Stimulated activated CD4-positive, alpha-beta T cell treated with anti-CD3 and anti-CD28 coated beads, Interleukin-2, amount 100 ng/mL, for 48 hours (primary cell): ENCODE measurements around the gene TMEM115.

Experiments used
- DNase-seq, 2 donors: peaks; one replicate each; pipeline ENCODE4 v3.0.0-alpha.2; 2020

TMEM115 gene

GRCh38 chr3:50330330-50330729 lies 29.0 kb downstream of the TMEM115 start:
- DNase-seq: no peak

- peak; percentile 92 for DNase-seq
Measured at GRCh38 chr3:50327943-50328691, 31.2 kb downstream of the TMEM115 start, which contains the start of gene TUSC2. Gene TUSC2, minus strand, starts transcription at chr3:50328223. Its CDS starts 124 bp downstream, at chr3:50328099.

DNA sequence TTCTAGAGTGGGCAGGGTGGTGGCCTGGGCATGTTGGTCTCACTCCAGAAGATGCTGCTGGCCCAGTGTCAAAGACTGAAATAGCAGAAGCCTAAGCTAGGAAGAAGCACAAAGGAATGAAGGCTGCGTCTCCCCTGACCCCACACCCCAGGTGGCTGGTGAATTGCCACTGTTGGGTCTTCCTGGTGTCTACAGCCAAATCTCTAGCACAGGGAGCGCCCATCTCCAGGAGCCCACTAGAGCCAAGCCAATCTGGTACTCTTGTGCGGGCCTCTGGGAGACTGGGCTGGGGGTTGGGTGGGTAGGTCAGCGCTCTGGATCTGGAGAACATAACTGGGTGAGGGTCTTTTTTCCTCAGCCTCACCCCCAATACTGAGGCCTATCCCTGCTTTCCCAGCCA lies 32.2 kb downstream of the TMEM115 start:
- no peak for DNase-seq

DNA sequence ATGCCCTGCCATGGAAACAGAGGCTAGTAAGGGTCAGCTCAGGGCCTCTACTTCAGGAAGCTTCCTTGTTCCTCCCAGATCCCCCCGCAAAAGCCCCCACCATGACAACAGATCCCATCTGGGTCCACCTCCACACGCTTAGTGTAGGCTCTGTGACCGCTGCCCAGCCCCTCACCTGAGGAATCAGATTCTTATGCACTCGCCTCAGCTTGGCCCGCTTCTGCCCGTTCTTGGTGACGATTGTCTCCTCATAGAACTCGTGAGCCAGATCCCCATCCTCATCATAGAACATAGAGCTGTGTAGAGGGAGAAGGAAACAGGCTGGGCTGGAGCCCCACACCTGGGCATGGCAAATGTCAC lies 33.2 kb downstream of the TMEM115 start:
- DNase-seq: no peak

- DNase-seq: no peak
Measured at GRCh38 chr3:50325497-50326181, 33.7 kb downstream of the TMEM115 start.

- DNase-seq: no peak
Measured at GRCh38 chr3:50325113-50325480, 34.2 kb downstream of the TMEM115 start.

GRCh38 chr3:50324351-50325112 lies 34.8 kb downstream of the TMEM115 start:
- DNase-seq: peak; percentile 61

- no peak for DNase-seq
Measured at GRCh38 chr3:50323614-50324199, 35.6 kb downstream of the TMEM115 start.

DNA sequence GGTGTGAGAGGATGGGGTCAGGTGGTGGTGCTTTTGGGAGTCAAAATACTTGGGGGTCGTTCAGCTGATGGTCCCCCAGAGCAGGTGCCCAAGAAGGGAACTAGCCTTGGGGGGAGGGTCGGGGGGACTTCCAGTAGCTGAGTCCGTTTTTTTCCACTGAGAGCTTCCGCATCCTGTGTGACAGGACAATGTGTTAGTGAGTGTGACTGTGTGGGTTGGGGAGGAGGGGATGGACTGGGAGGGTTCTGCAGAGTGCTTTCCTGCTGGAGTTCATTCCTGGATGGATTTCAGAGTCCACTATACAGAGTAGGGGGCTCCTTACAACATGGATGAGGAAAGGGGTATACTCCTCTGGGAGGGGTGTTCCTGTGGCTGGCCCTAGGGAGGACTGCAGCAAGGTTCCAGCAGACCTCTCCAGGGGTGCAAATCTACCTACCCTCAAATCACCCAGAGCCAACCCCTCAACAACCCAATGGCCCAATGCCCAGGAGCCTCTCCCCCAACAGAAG lies 36.2 kb downstream of the TMEM115 start:
- DNase-seq: no peak

- DNase-seq: no peak
Measured at GRCh38 chr3:50322386-50323091, 36.8 kb downstream of the TMEM115 start, which contains the start of gene HYAL2. Gene HYAL2, minus strand, starts transcription at chr3:50322745. Its CDS starts 2,256 bp downstream, at chr3:50320489.

GRCh38 chr3:50322115-50322385 lies 37.3 kb downstream of the TMEM115 start:
- no peak for DNase-seq

- DNase-seq: peak; percentile 75 to 76
Measured at GRCh38 chr3:50321336-50322114, 37.8 kb downstream of the TMEM115 start.

DNA sequence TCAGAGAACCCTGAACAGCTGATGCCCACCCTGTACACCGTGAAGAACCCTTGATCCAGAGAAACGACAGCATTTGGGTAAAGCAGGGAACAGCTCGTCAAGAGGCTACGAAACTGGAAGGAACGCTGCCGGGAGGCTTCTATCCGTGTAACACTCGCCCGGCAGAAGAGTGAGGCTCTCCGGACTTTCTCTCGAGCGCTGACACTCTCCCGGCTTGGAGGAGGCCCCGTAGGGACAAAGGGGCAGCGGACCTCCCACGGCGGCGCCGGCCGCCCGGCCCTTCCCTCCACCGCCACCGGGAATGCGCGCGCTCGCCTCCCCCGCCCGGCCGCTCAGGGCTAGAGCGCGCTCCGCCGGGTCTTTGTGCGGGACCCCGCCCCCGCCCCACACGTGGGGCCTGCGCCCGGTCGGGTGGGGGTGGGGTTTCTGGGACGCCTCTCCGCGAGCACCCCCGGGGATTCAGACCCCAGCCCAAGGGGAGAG lies 38.4 kb downstream of the TMEM115 start:
- peak; percentile 52 to 58 for DNase-seq

GRCh38 chr3:50319894-50320625 lies 39.3 kb downstream of the TMEM115 start:
- no peak for DNase-seq

DNA sequence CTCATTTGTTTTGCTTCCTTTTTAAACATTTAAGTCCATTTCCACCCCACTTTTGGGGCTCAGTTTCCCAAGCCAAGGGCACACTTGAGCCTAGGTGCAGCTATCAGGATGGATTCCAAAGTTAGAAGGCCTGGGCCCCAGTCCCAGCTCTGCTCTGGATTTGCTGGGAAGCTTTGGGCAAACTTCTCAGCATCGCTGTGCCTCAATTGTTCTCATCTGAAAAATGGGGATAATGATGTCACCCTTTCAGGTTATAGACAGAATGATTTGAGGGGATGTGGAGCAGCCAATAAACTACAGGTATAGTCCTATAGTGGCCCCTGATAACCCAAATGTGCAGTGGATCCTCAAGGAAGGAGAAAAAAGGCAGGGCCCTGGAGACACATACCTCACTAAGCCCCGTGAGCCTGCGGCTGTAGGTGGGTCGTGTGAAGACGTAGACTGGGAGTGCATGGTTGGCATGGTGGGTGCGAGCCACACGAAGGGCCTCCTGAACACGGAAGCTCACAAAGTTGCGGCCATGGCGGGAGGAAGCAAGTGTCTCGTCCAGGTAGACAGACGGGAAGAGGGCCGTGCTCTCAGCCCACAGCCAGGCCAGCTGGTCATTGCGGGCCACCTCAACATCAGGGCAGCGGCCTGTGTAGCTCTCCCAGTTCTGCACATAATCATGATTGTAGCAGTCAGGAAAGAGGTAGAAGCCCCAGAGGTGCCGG lies 40.0 kb downstream of the TMEM115 start:
- DNase-seq: no peak

GRCh38 chr3:50318615-50319014 lies 40.7 kb downstream of the TMEM115 start:
- no peak for DNase-seq

DNA sequence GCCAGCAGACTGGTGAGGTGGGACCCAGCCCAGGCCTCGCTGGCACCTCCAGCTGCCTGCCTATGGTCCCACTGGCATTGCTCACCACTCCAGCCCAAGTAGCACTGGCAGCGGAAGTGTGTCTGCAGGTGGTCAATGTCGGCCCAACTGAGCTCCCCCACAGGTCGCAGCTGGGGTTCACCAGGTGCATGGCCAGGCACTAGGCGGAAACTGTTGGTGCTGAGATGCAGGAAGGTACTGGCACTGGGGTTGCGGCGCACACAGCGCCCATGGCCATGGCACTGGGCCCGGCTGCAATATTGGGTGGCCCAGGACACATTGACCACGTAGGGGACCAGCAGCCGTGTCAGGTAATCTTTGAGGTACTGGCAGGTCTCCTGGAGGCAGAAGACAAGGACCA lies 41.2 kb downstream of the TMEM115 start:
- no peak for DNase-seq

- no peak for DNase-seq
Measured at GRCh38 chr3:50317300-50317699, 42.0 kb downstream of the TMEM115 start.

DNA sequence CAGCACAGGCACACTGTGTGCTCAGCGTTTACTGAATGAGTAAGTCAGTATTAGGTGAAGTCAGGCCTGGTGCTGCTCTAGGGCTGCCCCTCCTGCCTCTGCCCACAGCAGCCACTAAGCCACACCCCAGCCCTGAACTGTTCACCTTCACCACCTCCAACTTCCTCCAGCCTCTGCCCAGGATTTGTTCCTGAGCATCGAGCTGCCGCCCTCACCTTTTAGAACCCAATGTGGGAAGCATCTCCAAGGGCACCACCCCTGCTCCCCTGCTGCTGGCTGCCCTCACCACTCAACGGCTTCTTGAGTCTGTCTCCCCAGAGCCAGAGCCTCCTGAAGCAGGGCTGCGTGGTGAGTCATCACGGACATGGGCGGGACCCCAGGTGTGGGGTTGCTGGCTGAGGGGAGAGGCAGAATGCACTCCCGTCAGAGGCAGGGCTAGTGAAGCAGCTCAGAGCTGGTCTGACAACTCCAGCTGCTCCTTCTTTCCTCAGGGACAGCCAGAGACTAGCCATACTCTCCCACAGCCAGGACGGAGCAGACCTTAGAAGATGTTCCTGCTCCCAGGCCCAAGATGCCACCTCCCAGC lies 42.6 kb downstream of the TMEM115 start:
- DNase-seq: no peak

DNA sequence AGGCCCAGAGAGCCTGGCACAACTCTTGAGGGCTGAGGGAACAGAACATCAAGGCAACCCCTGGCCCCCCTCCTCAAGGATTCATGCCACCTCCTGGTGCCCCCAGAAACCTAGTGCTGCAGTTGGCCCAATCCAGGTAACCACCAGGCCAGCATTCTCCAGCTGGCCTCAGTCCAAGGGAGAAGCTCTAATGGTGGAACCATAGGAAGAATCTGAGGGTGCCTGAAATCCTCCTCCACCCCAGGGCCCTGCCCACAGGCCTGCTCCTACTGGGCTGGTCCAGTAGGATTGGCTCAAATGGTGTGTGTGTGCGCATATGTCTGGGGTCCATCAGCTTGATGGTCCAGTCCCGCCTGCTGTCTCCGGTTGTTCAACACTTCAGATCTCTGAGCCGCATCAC lies 44.5 kb downstream of the TMEM115 start:
- no peak for DNase-seq
